ENCODE data around the gene DUSP18. TPM values are rescaled to one million over a fixed set of nuclear protein-coding genes. Genes with fewer than 3 reads are reported as not detected.

The DUSP18 gene
- total and polyA plus RNA-seq, 2 of the 4 experiments (the other 2 are of a cell fraction): 14.9 TPM

DNA sequence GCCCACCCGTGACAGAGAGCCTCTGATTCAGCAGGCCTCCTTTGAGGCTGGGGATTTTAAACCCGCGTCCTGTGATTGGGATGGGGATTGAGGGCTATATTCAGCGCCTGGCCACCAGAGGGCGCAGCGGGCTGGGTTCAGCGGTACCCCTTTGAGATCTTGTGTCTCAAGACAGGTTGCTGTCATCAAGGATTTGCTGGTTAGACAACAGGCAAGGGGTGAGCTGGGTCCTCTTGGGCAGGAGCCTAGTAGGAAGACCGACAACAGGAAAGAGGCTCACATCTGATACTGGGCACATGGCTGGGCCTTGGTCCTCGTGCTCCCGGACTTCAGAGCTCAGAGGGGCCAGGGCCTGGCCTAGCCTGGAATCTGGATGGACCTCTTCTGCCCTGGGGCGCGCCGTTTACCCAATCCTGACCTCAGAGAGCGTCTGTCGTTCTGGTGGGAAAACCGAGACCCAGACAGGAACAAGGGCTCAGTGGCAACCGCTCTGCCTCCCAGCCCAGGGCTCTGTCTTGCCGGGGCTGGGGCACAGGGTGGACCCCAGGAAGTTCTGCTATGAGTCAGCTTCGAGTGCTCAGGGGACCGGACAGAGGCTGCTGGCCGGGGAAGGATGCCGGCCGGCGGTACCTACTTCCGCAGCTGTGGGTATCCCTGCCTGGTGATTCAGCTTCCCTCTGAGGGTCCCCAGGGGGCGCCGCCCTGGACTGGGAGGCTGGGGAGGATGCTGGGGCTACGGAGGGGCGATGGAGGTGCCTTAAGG is 33.0 kb downstream of the DUSP18 start:
- peak overlapping the region; percentile 56 for H3K4ac ChIP-seq (ENCODE audit: low read depth, low read length)
- H2BK15ac ChIP-seq (ENCODE audit: low read depth, low read length): peak overlapping the region; percentile 12; the same call in 1 of the 3 replicates
- peak overlapping the region; percentile 27; the same call in 1 of the 2 replicates for H2BK120ac ChIP-seq (ENCODE audit: low read depth, low read length)
- peak overlapping the region; percentile 20 for H3K4me3 ChIP-seq (ENCODE audit: insufficient read depth, low read depth, low read length)
- H2AK5ac ChIP-seq (ENCODE audit: low read depth, low read length): peak overlapping the region; percentile 57; the same call in 1 of the 2 replicates
- peak overlapping the region; percentile 91 for H2AK9ac ChIP-seq (replicated peaks; ENCODE audit: low read depth, low read length, poor library complexity)
- H3K14ac ChIP-seq (replicated peaks; ENCODE audit: low read depth, low read length): no peak overlapping the region
- H2AFZ ChIP-seq (replicated peaks; ENCODE audit: low read length, poor library complexity): peak overlapping the region; percentile 96
- H3K9me1 ChIP-seq (ENCODE audit: insufficient read depth, low read length): peaks cover 14% of the 10 kb centered on the region
- H3K27ac ChIP-seq (ENCODE audit: insufficient read depth, low read length): peak overlapping the region; percentile 48
- TF ChIP-seq SMC3 (IDR thresholded peaks at IDR 0.05; ENCODE audit: low read depth, low read length) (peak; percentile 99), ELK1 (IDR thresholded peaks at IDR 0.05; ENCODE audit: borderline replicate concordance, low read depth, low read length) (no peak), CTCF (conservative IDR thresholded peaks at IDR 0.05; ENCODE audit: low read depth, low read length) (peak; percentile 97), CHD1 (IDR thresholded peaks at IDR 0.05; ENCODE audit: low read depth, low read length) (no peak), POLR2A (IDR thresholded peaks at IDR 0.05; ENCODE audit: low read depth, low read length) (no peak), RAD21 (IDR thresholded peaks at IDR 0.05; ENCODE audit: low read length) (peak; percentile 96), MAZ (IDR thresholded peaks at IDR 0.05; ENCODE audit: borderline replicate concordance, low read depth, low read length) (peak; percentile 52; the same call in 1 of the 2 replicates), RFX5 (IDR thresholded peaks at IDR 0.05; ENCODE audit: low read depth, low read length) (no peak), MAFK (IDR thresholded peaks at IDR 0.05; ENCODE audit: low read depth, low read length) (no peak), BHLHE40 (IDR thresholded peaks at IDR 0.05; ENCODE audit: low read depth, low read length) (peak; percentile 40; the same call in 1 of the 2 replicates)
- in situ Hi-C loops (cut with MboI; ENCODE audit: low sequenced_read_pairs) (loop anchor here (5.0 to 10.0 kb wide), 2 partner anchors 123 to 290 kb away; no protein-coding TSS in a partner anchor), intact Hi-C loops (cut with micrococcal nuclease) (loop anchor here (1.0 kb wide), 2 partner anchors 121 to 286 kb away; no protein-coding TSS in a partner anchor), dilution Hi-C loops (cut with HindIII; ENCODE audit: low sequenced_read_pairs, unreplicated experiment) (no loop called here)
- H3K79me1 ChIP-seq (ENCODE audit: low read depth in 1 of 2, low read length in 2 of 2): peaks cover 20 to 22% of the 10 kb centered on the region in 2 experiments
- no peaks in the 10 kb centered on the region for H4K20me1 ChIP-seq (ENCODE audit: insufficient read depth, low read length)
- no peak overlapping the region for H3K56ac ChIP-seq (ENCODE audit: extremely low read depth, insufficient read depth, low read length)
- H3K4me2 ChIP-seq (ENCODE audit: low read depth, low read length): peak overlapping the region; percentile 76
- DNase-seq (peak; percentile 89), ATAC-seq (ENCODE audit: low read depth) (peak; percentile 59)
- ChIA-PET POLR2A (ENCODE audit: unreplicated experiment) (interaction anchor here (1.6 kb wide), 1 partner anchor 120 kb away, joined by 7 read pairs; no protein-coding TSS in a partner anchor), CTCF (interaction anchor here (0.5 to 3.9 kb wide), 9 partner anchors 12 to 512 kb away, joined by 3 to 45 read pairs (median 3); partner anchors contain the start of gene OSBP2)
- H3K36me3 ChIP-seq (ENCODE audit: control insufficient read depth, insufficient read depth, low read length): no peaks in the 10 kb centered on the region
- peak overlapping the region; percentile 46 to 81 for H4K8ac ChIP-seq (ENCODE audit: low read depth in 2 of 2, low read length in 2 of 2)
- peak overlapping the region; percentile 72 for H4K5ac ChIP-seq (ENCODE audit: low read depth, low read length)
- 0 out of 2 replicates have a peak overlapping the region, but pooled peaks have one; percentile 5 for H3K9ac ChIP-seq (ENCODE audit: low read depth, low read length)
- no peaks in the 10 kb centered on the region for H3K9me3 ChIP-seq (ENCODE audit: control insufficient read depth, insufficient read depth, low read length)
- H3K27me3 ChIP-seq (ENCODE audit: control insufficient read depth, insufficient read depth, low read length): no peaks in the 10 kb centered on the region
- peak overlapping the region; percentile 31; the same call in 1 of the 2 replicates for H2BK20ac ChIP-seq (ENCODE audit: low read depth, low read length)
- no TSS peak for BruUV-seq (replicated peaks)
- H4K91ac ChIP-seq (ENCODE audit: insufficient read depth, low read depth, low read length): peak overlapping the region; percentile 45
- peaks cover 21% of the 10 kb centered on the region for H3K4me1 ChIP-seq (ENCODE audit: control insufficient read depth, insufficient read depth, low read length)
- WGBS, 2 experiments (ENCODE audit: extremely low coverage in 2 of 2, insufficient read length in 1 of 2): 13% methylated on average over 24 of the region's 29 CpGs; no CpG with 5 or more reads in 1 of the 2 experiments
- 0 out of 2 replicates have a peak overlapping the region, but pooled peaks have one; percentile 1 for H3K18ac ChIP-seq (ENCODE audit: low read depth, low read length)
- peak overlapping the region; percentile 67 for H2BK5ac ChIP-seq (ENCODE audit: low read depth, low read length, poor library complexity, severe bottlenecking)
- no peak overlapping the region for H3K23ac ChIP-seq (ENCODE audit: low read depth, low read length)
